K562 (cell line): Measurements from ENCODE around the gene HES4. TPM values are rescaled to one million over a fixed set of nuclear protein-coding genes. Genes with fewer than 3 reads are reported as not detected.
A peak's percentile ranks its signal among the peaks of the same experiment; 100 is the strongest.

Experiments used
- ADNP ChIP-seq: fragments of 200-800 bp; sonication (Bioruptor generic); IDR thresholded peaks from 2 replicates; pipeline ENCODE4 v1.6.1; 2016; ENCODE audit warnings: missing genetic modification characterization, missing compliant biosample characterization
- ATF1 ChIP-seq, 2 experiments: fragments of 450-650 bp in 1 of 2; IDR thresholded peaks; 2 replicates each; pipeline ENCODE4 v1.6.1; 2016; ENCODE audit warnings: missing compliant biosample characterization in 1 of 2, missing genetic modification characterization in 1 of 2
- HDAC6 ChIP-seq: IDR thresholded peaks from 2 replicates; pipeline ENCODE4 v1.6.1; 2012; ENCODE audit warnings: low read depth, mild to moderate bottlenecking, control low read depth, inconsistent platforms, low read length, moderate library complexity
- HMG20A ChIP-seq: fragments of 450-650 bp; formaldehyde crosslinking; conservative IDR thresholded peaks from 2 replicates; pipeline ENCODE4 v1.4.0; 2020; ENCODE audit warnings: mild to moderate bottlenecking, mixed read lengths
- MECOM ChIP-seq: fragments of 250-450 bp; sonication (Bioruptor Pico); IDR thresholded peaks from 2 replicates; pipeline ENCODE4 v1.8.0; 2022; ENCODE audit warnings: inconsistent platforms
- NFATC3 ChIP-seq: fragments of 450-650 bp; IDR thresholded peaks from 2 replicates; pipeline ENCODE4 v1.6.1; 2017; ENCODE audit warnings: mild to moderate bottlenecking
- NFE2L1 ChIP-seq: fragments of 450-650 bp; IDR thresholded peaks from 2 replicates; pipeline ENCODE4 v1.6.1; 2016; ENCODE audit warnings: missing genetic modification characterization, low read depth, mild to moderate bottlenecking, missing compliant biosample characterization, moderate library complexity, borderline replicate concordance
- PTBP1 ChIP-seq: fragments of 200-400 bp; formaldehyde crosslinking; IDR thresholded peaks from 2 replicates; pipeline ENCODE4 v1.6.1; 2017; ENCODE audit warnings: low read depth, low read length
- SOX6 ChIP-seq: fragments of 450-650 bp; IDR thresholded peaks from 2 replicates; pipeline ENCODE4 v1.6.1; 2014; ENCODE audit warnings: mild to moderate bottlenecking
- YY1 ChIP-seq, 3 experiments: IDR thresholded peaks; 2 replicates each; pipeline ENCODE4 v1.6.1; 2011; ENCODE audit warnings: low read length in 2 of 3, mild to moderate bottlenecking in 2 of 3, moderate library complexity in 2 of 3, borderline replicate concordance in 1 of 3, control low read depth in 1 of 3, low read depth in 1 of 3; ENCODE audit not compliant: insufficient read depth in 3 of 3, insufficient replicate concordance in 2 of 3, control insufficient read depth in 1 of 3, insufficient read length in 1 of 3; ENCODE audit errors: extremely low read depth in 1 of 3
- ZBED1 ChIP-seq: IDR thresholded peaks from 2 replicates; pipeline ENCODE4 v1.6.1; 2014
- ZNF384 ChIP-seq: IDR thresholded peaks from 2 replicates; pipeline ENCODE4 v1.6.1; 2012; ENCODE audit warnings: low read depth, low read length, improper control_type of control experiment
- ZSCAN29 ChIP-seq: fragments of 450-650 bp; IDR thresholded peaks from 2 replicates; pipeline ENCODE4 v1.6.1; 2017
- polyA plus RNA-seq, 8 experiments: library from polyadenylated mRNA; depleted of rRNA in 4 of 8; stranded (reverse) in 5 of 8; unstranded in 3 of 8; fragments of >200 nt; fragmentation: Nextera tagmentation in 2 of 8; fragmentation: Illumina TruSeq in 1 of 8; extraction: Ambion mirVana in 2 of 8; extraction: Trizol in 1 of 8; gene quantifications; 2 replicates each; pipeline versions ENCODE4 v1.2.1 to v1.2.3, GENCODE V29; 2011 to 2014; ENCODE audit warnings: inconsistent platforms in 1 of 8, missing spikeins in 1 of 8
- total RNA-seq, 7 experiments: library from RNA; depleted of rRNA in 6 of 7; stranded (reverse); fragments of >200 nt in 6 of 7; fragmentation: Illumina TruSeq in 2 of 7; extraction: Trizol in 2 of 7; gene quantifications; 2 replicates each; pipeline versions ENCODE4 v1.2.1 to v1.2.3, GENCODE V29; 2011 to 2021; ENCODE audit warnings: low replicate concordance in 1 of 7
- TF ChIP-seq, protein P1 (sequence below), 2 experiments: fragments of 450-650 bp in 1 of 2; IDR thresholded peaks; 2 replicates each; pipeline ENCODE4 v1.6.1; 2011 to 2017; ENCODE audit warnings: low read depth in 2 of 2, antibody characterized with exemption in 1 of 2, borderline replicate concordance in 1 of 2, low read length in 1 of 2, mild to moderate bottlenecking in 1 of 2, mixed read lengths in 1 of 2; ENCODE audit not compliant: control insufficient read depth in 1 of 2
- TF ChIP-seq, protein P2 (sequence below): sonication (generic); formaldehyde crosslinking; IDR thresholded peaks from 2 replicates; pipeline ENCODE4 v1.8.0; 2022; ENCODE audit warnings: missing genetic modification reagents, mild to moderate bottlenecking, borderline replicate concordance
- TF ChIP-seq, protein P3 (sequence below), 2 experiments: fragments of 450-650 bp in 1 of 2; sonication (generic) in 1 of 2; formaldehyde crosslinking in 1 of 2; IDR thresholded peaks in 1 of 2; conservative IDR thresholded peaks in 1 of 2; 2 replicates each; pipeline versions ENCODE4 v1.6.1 to v1.8.1; 2016 to 2023; ENCODE audit warnings: mild to moderate bottlenecking in 2 of 2, moderate library complexity in 2 of 2, inconsistent platforms in 1 of 2, missing genetic modification reagents in 1 of 2
- TF ChIP-seq, protein P4 (sequence below): fragments of 250-450 bp; sonication (Bioruptor Pico); IDR thresholded peaks from 2 replicates; pipeline ENCODE4 v1.5.1; 2021; ENCODE audit warnings: mild to moderate bottlenecking
- TF ChIP-seq, protein P5 (sequence below): fragments of 250-450 bp; sonication (Bioruptor Pico); IDR thresholded peaks from 2 replicates; pipeline ENCODE4 v1.4.0; 2020

HES4 gene
- total and polyA plus RNA-seq, 9 of the 15 experiments (the other 6 are each of a cell fraction or from before 2014, with no cell fraction given), result 0.21 to 43.7 (median 5.3) TPM; not detected in 2

DNA sequence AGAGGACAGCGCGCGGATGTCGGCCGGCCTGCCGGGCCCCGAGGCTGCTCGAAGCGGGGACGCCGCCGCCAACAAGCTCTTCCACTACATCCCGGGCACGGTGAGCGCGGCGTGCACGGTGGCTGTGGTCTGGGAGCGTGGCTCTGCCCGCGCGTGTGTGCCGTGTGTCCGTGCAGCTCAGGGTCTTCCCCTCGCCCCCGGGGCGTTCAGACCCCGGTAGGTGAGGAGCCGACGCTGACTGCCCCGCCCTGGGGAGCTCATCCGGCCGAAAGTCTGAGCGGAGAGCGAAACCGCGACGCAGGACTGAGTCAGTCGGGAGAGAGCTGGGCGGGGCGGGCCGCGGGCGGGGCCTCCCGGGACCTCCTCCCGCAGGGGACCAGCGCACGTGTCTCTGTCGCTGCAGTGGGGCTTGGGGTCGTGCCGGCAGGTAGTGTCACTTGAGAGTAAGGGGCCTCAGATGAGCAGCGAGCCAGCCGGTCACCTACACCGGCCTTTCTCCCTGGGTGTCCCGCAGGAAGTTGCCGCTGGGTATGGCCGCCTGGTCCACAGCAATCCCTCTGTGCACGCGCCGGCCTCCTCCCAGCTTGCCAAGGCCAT, 33.1 kb downstream of the HES4 start (continued):
- TF ChIP-seq PTBP1, result no peak
- TF ChIP-seq ATF1 (CRISPR knock-in tag; IDR thresholded peaks at IDR 0.05), result no peak
- TF ChIP-seq ATF1 (tag; IDR thresholded peaks at IDR 0.05), result peak; percentile 60
- TF ChIP-seq, protein P1, sequence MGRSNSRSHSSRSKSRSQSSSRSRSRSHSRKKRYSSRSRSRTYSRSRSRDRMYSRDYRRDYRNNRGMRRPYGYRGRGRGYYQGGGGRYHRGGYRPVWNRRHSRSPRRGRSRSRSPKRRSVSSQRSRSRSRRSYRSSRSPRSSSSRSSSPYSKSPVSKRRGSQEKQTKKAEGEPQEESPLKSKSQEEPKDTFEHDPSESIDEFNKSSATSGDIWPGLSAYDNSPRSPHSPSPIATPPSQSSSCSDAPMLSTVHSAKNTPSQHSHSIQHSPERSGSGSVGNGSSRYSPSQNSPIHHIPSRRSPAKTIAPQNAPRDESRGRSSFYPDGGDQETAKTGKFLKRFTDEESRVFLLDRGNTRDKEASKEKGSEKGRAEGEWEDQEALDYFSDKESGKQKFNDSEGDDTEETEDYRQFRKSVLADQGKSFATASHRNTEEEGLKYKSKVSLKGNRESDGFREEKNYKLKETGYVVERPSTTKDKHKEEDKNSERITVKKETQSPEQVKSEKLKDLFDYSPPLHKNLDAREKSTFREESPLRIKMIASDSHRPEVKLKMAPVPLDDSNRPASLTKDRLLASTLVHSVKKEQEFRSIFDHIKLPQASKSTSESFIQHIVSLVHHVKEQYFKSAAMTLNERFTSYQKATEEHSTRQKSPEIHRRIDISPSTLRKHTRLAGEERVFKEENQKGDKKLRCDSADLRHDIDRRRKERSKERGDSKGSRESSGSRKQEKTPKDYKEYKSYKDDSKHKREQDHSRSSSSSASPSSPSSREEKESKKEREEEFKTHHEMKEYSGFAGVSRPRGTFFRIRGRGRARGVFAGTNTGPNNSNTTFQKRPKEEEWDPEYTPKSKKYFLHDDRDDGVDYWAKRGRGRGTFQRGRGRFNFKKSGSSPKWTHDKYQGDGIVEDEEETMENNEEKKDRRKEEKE (IDR thresholded peaks at IDR 0.05; ENCODE audit: borderline replicate concordance in 1 of 2, control insufficient read depth in 1 of 2, low read depth in 2 of 2, low read length in 1 of 2), result no peak
- TF ChIP-seq HMG20A (CRISPR knock-in tag), result no peak
- peak in 1 of 3 experiments; percentile 55 for TF ChIP-seq YY1 (IDR thresholded peaks at IDR 0.05; ENCODE audit: borderline replicate concordance in 1 of 3, control insufficient read depth in 1 of 3, extremely low read depth in 1 of 3, insufficient read depth in 3 of 3, insufficient read length in 1 of 3, insufficient replicate concordance in 2 of 3, low read depth in 1 of 3, low read length in 2 of 3)
- TF ChIP-seq NFATC3, result no peak
- TF ChIP-seq NFE2L1 (tag), result no peak
- TF ChIP-seq, protein P2, sequence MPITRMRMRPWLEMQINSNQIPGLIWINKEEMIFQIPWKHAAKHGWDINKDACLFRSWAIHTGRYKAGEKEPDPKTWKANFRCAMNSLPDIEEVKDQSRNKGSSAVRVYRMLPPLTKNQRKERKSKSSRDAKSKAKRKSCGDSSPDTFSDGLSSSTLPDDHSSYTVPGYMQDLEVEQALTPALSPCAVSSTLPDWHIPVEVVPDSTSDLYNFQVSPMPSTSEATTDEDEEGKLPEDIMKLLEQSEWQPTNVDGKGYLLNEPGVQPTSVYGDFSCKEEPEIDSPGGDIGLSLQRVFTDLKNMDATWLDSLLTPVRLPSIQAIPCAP (CRISPR knock-in tag), result no peak
- no peak for TF ChIP-seq MECOM (CRISPR knock-in tag)
- TF ChIP-seq, protein P3, sequence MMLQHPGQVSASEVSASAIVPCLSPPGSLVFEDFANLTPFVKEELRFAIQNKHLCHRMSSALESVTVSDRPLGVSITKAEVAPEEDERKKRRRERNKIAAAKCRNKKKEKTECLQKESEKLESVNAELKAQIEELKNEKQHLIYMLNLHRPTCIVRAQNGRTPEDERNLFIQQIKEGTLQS (IDR thresholded peaks at IDR 0.05), result peak; percentile 30; the same call in 1 of the 2 replicates
- TF ChIP-seq, protein P3 (CRISPR knock-in tag; conservative IDR thresholded peaks at IDR 0.05), result no peak
- TF ChIP-seq, protein P4, sequence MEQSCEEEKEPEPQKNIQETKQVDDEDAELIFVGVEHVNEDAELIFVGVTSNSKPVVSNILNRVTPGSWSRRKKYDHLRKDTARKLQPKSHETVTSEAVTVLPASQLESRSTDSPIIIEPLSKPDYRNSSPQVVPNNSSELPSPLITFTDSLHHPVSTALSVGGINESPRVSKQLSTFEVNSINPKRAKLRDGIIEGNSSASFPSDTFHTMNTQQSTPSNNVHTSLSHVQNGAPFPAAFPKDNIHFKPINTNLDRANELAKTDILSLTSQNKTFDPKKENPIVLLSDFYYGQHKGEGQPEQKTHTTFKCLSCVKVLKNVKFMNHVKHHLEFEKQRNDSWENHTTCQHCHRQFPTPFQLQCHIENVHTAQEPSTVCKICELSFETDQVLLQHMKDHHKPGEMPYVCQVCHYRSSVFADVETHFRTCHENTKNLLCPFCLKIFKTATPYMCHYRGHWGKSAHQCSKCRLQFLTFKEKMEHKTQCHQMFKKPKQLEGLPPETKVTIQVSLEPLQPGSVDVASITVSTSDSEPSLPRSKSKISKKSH (CRISPR knock-in tag), result no peak
- no peak for TF ChIP-seq ZNF384
- no peak for TF ChIP-seq ADNP
- TF ChIP-seq ZSCAN29, result no peak
- TF ChIP-seq SOX6, result no peak
- TF ChIP-seq, protein P5, sequence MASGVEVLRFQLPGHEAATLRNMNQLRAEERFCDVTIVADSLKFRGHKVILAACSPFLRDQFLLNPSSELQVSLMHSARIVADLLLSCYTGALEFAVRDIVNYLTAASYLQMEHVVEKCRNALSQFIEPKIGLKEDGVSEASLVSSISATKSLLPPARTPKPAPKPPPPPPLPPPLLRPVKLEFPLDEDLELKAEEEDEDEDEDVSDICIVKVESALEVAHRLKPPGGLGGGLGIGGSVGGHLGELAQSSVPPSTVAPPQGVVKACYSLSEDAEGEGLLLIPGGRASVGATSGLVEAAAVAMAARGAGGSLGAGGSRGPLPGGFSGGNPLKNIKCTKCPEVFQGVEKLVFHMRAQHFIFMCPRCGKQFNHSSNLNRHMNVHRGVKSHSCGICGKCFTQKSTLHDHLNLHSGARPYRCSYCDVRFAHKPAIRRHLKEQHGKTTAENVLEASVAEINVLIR, result no peak
- no peak for TF ChIP-seq HDAC6
- TF ChIP-seq ZBED1, result no peak
